Activated CD4-positive, CD25-positive, alpha-beta regulatory T cell treated with anti-CD3 and anti-CD28 coated beads, Interleukin-2, amount 50 U/mL, for 16 hours (primary cell): ENCODE results near the gene TMSB4X.
"Not testable (repeated sequence)": the region's sequence is repeated elsewhere in the genome, so short reads cannot be mapped to it uniquely, and the experiment has no call there.

Experiments used
- DNase-seq: peaks from one replicate; pipeline ENCODE4 v3.0.0-alpha.2; 2020; ENCODE audit warnings: low read depth, low spot score

Gene TMSB4X

DNA sequence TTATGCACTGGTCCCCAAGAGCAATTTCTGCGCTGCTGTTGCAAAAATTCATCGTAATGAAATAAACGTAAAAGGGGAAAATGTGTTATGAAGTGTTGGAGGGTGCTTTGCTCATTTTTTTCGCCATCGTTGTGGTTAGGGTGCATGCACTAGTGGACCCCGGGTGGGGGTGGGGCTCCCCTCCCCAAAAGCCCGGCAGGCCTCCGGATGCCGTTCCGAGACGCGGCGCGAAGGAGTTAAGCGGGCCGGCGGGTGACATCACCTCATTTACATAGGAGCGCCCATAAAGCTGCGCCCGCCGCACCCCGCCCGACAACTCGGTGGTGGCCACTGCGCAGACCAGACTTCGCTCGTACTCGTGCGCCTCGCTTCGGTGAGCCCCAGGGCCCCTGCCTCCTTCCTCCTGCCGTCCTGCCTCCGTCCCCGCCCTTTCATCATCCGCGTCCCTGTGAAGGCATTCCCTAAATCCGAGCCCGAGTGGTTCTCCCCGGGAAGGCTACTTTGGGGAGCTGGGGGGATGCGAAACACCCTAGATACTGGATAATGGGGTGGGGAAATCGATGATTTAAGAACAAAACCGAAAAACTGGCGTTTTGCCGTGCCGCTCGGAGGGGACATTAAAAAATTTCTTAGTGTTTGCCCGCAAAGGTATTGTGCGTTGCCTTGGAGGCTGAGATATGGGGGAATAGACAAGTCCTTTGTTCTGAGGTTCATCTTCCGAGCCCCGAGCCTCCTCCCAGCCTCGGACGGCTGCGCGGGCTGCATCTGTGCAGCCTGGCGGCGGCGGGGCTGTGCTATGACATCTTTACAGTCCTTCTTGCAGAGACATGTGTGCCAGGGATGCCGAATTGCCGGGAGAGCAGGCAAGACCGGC lies at the start of gene TMSB4X:
TSS of gene TMSB4X (plus strand) at position 315 of the 874 bp plus-strand sequence.
- DNase-seq: peak; percentile 70

DNA sequence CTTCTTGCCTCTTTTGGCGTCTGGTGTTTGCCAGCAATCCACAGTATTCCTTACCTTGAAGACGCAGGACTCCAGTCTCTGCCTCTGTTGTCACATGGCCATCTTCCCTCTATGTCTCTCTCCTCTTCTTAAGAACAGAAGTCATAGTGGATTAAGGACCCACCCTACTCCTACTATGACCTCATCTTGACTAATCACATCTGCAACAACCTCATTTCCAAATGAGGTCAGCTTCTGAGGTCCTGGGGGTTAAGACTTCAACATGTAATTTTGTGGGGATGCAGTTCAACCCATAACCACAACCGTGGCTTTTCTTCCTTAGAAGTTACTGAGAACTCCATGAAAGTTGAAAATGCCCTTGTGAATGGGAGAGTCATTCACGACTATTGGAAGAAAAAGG lies 45.2 kb upstream of the TMSB4X start:
- DNase-seq: no peak

DNA sequence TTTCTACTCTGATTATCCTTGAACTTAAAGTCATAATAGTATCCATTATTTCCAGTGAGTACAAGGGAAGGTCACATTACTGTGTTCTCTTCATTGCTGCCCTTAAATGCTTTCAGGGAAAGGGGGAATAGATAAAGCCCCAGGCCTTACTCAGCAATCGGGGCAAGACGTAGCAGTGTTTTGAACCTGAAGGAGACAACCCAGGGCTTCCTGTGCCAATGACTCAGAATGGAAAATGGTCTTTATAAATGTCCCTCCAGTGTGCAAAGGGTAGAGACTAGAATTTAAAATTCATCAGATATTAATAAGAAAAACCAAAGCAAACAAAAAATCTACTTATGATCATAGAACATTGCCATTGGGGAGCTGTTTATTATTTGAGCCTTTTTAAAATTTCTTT lies 44.8 kb upstream of the TMSB4X start:
- DNase-seq: no peak

DNA sequence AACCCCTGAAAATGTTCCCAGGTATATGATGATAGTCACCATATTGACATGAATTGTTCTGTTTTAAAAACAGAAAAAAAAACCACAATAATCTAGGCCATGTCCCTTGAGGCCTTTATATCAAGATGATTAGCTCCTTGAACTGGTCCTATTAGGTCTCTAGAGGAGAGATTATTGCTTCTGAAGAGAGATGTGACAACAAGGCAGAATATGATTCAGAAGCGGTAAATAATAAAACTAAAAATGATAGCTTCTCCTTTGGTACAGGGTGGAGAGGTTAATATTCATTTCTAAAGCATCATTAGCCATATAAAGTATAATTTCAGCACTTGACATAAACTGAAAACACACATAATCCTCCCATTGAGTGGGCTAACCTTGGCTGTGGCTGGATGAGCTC lies 42.7 kb upstream of the TMSB4X start:
- no peak for DNase-seq

DNA sequence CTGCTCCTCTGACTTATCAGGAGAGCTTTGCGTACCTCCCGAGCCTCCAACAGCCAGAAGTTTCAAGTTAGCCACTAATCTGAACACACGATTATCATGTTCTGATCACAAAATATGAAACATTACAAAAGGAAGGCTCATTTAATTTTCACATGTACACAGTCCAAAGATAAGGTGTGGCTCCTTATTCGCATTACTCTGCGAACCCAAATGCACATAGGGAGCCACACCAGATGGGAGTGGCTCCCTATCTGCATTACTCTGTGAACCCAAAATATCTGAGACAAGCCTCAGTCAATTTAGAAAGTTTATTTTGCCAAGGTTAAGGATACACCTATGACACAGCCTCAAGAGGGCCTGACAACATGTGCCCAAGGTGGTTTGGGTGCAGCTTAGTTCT lies 40.1 kb upstream of the TMSB4X start:
- no peak for DNase-seq

DNA sequence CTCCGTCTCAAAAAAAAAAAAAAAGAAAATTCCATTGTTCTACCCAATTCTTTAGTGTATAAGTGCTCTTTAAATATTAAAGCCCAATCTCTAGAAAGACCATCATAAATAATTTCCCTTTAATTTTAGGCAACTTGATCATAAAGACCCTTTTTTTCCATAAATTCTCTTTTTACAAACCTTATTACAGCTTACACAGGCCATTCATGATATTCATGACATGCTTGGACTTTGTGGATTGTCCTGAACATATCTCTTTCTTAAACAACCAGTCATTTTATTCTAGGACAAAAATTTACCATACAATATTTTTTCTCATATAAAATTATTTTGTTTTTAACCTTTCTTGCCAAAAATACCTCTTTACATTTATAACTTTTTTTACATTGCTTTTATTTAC lies 38.0 kb upstream of the TMSB4X start:
- no peak for DNase-seq

DNA sequence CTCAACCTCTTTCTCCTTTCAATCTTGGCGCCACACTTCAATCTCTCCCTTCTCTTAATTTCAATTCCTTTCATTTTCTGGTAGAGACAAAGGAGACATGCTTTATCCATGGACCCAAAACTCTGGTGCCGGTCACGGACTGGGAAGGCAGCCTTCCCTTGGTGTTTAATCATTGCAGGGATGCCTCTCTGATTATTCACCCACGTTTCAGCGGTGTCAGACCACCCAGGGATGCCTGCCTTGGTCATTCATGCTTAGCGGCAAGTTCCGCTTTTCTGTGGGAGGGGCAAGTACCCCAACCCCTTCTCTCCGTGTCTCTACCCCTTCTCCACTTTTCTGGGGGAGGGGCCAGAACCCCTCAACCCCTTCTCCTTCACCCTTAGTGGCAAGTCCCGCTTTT lies 34.4 kb upstream of the TMSB4X start:
- not testable (repeated sequence) for DNase-seq

DNA sequence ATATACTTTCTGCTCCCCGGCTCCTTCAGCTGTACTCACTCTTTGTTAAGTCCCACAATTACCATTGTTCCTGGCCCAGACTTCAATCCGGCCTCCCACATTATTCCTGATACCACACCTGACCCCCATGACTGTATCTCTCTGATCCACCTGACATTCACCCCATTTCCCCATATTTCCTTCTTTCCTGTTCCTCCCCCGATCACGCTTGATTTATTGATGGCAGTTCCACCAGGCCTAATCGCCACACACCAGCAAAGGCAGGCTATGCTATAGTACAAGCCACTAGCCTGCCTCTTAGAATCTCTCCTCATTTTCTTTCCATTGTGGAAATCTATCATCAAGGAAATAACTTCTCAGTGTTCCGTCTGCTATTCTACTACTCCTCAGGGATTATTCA lies 31.3 kb upstream of the TMSB4X start:
- not testable (repeated sequence) for DNase-seq

DNA sequence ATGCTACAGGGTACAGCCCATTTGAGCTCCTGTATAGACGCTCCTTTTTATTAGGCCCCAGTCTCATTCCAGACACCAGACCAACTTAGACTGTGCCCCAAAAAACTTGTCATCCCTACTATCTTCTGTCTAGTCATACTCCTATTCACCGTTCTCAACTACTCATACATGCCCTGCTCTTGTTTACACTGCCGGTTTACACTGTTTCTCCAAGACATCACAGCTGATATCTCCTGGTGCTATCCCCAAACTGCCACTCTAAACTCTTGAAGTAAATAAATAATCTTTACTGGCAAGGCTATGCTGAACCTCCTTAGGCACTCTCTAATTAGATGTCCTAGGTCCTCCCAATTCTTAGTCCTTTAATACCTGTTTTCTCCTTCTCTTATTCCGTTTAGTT lies 30.5 kb upstream of the TMSB4X start:
- not testable (repeated sequence) for DNase-seq

DNA sequence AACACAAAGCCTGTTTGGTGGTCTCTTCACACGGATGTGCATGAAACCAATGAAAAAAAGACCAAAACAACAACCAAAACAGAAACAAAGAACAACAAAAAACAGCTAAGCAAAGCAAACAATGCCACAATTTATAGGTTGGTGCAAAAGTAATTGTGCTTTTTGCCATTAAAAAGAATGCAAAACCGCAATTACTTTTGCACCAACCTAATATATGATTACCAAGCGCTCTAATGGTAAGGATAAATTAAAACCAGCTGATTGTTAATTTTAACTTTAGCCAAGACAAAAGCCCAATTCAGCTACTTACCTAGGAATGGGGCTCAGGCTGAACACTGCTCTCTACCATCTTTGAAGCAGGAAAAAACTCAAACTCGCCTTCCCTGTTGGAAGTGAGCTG lies 29.4 kb upstream of the TMSB4X start:
- DNase-seq: no peak

DNA sequence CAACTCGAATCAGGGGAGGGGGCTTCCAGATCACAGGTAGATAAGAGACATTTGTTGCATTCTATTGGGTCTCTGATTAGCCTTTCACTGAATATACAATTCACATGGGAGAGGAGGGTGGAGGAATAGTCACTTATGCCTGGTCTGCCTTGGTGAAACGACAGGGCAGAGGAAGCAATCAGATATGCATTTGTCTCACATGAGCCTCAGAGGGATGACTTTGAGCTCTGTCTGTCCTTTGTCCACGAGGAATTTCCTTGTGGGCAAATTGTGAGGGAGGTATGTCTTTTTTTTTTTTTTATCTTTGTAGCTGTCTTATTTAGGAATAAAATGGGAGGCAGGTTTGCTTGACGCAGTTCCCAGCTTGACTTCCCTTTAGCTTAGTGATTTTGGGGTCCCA lies 28.5 kb upstream of the TMSB4X start:
- DNase-seq: no peak

DNA sequence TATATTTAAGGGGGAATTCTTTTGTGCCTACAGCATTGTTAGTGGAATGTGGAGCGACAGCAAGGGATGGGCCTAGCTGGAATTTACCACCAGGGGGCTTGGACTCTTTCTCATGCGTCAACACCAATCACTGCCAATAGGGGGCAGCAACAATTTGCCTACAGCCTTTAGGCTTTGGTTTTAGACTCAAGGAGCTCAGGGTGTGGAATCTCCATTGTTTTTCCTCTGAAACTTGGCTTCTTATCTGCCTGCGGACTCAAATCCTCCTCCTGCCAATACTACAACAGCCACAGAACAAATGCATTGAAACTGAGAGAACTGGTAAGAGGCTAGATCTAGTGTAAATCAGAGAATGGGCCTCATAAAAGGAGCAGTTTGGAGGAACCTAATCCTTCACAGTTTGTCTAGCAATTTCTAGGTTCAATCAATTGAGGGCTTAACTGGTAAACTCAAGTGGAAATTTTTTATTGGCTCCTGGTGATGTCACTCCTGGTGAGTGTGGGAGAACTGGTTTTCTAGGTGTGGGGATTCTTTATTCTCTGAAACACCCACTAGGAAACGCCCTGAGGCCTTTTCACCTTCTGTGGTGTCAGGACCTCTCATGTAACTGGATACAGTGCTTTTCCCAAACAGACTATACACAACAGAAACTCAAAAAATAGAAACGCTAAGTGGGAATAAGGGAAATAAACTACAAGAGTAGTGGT lies 27.9 kb upstream of the TMSB4X start:
- peak; percentile 64 for DNase-seq

DNA sequence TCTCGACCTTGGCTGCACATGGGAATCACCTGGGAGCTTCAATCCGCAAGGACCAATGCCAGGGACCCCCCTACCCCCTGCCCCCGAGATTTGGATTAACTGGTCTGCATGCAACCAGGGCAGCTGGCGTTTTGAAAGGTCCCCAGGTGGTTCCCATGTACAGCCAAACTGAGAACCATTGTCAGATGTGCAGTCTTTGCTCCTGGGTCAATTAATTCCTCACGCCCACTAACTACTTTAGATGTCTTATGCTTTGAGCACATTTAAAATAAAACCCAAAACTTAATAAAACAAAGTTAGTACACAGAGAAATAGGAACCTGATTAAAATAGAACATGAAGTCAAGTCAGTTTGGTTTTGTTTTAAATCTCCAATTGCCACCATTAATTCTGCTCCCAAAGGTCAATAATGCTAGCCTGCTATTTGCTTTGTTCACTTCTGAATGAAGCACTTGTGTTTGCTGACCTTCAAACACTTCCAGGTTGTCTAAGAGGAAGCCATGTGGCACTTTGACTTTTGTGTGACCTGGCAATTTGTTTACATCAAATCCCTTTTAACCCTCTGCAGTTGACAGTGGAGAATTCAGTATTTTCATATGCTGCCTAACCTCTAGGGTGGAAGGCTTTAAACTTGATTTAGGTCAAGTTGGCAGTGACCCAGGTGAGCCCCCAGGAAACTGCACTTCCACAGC lies 27.2 kb upstream of the TMSB4X start:
- no peak for DNase-seq

DNA sequence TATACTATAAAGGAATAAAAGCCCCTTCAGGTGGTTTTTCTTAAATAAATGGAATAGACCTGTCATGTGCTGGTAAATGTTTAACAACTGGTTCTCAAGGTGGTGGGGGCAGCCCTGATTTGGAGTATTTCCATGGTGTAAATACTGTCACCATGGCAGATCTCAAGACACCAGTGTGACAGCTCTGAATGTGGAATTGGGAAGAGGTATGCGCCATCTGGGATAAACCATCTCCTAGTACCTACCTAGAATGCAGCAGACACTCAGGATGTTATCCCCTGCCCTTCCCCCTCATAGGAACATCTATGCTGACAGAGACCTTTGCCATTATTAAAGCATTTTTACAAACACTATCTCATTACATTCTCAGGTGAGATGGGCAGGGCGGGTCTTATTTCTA lies 26.4 kb upstream of the TMSB4X start:
- DNase-seq: no peak

DNA sequence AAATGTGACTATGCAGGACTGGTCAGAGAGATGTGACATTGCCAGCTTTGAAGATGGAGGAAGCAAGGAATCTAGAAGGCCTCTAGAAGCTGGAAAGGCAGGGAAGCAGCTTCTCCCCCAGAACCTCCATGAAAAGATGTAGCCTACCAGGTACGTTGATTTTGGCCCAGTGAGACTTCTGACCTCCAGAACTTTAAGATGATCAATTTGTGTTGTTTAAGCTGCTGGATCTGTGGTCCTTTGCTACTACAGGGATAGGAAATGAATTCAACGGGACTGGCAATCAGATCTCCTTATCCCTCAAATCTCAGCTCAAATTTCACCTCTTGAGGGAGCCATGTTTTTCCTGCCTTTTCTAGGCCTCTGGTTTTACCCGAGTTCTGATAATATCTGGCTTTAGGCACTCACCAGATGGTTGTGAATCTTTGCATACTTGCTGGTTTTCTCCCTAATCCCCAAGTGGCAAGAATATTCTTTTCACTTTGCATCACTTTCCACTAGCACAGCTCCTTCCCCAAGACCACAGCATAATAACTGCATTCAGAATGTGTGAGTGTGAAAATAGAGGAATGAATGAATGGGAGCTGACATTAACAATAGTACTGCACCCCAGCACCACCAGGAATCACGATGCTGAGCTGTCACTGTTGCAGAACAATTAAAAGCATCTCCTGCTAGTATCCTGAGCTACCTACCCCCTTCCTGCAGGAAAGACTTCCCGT lies 25.5 kb upstream of the TMSB4X start:
- DNase-seq: no peak

DNA sequence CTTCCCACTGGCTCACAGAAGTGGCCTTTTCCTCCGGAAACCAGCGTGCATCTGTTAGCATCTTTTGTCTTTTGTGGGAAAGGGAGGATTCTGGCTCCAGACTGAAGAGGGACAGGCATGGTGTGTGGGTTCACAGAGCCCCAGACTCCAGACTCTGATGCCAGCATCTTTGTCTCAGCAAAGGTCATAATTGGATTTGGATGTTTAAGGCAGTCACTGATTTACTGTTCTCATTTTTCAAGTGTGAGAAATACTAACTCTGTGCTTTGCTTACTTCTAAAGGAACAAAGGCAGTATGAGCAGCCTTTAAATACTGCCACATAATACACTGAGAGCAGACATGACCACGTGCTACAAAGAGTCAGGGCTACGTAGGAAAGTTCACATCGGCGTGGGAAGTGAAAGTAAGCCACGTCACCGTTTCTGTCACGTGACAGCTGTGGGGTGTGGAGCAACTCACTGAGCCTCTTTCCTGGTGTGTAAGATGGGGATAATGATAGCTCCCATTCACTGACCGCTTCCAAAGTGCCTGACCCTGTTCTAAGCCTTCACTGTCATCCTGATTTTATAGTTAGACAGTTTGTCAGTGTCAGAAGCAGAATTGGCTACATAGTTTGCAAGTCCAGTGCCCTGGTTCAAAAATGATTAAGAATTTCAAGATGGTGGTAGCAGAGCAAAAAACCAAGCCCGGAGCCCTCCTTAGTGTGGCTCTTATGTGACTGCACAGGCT lies 24.8 kb upstream of the TMSB4X start:
- peak; percentile 70 for DNase-seq

DNA sequence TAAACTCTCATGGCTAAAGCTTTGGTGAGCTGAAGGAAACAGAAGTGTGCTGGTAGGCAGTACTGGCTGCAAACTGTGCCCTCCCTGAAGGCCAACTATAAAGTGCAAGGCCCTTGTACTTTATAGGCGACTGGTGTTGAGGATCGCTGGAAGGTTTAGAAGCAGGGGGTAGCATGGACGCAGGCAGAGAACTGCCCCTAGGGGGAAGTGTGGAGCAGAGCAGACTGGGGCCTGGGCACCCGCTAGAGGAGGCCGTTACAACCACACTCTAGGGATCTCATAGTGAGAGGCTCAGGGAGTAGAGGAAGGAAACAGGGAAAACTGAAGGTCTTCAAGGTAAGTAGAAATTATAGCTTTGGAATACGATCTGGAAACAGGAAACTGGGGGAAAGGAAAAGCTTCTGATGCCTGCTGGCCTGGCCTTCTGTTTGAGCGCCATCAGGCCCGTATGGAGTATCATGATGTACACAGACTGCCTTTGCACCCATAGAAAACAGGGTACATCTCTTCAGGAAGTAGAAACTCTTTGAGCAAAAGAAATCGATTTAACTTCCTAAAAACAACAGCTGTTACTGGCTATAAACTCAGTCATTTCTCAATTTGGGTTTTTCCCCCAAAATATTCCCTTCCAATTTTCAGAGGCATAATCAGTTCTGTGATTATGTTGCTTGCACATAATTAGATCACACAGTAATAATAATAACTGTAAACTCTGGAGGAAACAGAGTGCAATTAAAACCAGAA lies 23.9 kb upstream of the TMSB4X start:
- no peak for DNase-seq

DNA sequence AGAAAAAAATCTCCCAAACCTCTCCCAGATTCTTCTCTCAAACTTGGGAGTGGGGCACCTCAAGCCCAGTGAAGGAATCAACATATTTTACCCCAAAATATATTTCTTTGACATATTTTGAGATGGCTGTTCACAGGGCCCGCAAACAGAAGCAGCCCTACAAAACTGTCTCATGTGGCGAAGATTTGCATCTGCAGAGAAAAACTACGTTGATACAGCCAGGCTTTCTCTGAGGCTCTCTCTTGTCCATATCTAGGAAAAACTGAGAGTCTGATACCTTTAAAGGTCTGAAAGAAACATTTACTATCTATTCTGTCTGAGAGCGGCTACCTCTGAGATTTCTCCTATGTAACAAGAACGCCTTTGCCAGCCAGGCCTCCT lies 23.3 kb upstream of the TMSB4X start:
- DNase-seq: no peak

DNA sequence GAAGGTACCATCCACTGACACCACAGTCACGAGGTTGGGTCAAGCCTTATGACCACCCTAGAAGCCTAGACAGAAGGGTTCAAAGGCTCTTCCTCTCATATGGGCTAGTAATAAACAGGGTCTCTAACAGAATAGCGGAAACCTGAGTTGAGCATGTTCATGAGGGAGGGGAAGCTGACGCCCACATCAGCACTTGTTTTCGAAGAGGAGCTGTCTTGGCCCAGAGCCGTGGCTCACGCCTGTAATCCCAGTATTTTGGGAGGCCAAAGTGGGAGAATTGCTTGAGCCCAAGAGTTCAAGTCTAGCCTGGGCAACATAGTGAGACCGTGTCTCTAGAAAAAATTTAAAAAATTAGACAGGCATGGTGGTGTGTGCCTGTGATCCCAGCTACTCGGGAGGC lies 21.5 kb upstream of the TMSB4X start:
- DNase-seq: no peak

DNA sequence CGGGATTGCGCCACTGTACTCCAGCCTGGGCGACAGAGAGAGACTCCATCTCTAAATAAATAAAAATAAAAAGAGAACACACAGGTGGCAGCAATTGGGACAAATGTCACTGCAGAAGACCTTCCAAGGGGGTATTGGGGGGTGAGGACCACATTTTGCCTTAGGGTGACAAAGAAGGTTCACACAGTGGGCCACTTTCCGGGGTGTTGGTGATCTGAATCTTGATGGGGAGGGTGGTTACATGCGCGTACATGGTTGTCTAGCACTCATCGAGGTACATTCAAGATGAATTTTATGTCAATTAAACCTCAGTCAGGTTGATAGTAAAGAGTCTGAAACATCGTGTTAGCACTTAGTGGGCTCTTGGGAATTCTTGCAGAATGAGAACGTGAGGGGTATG lies 20.5 kb upstream of the TMSB4X start:
- DNase-seq: no peak

DNA sequence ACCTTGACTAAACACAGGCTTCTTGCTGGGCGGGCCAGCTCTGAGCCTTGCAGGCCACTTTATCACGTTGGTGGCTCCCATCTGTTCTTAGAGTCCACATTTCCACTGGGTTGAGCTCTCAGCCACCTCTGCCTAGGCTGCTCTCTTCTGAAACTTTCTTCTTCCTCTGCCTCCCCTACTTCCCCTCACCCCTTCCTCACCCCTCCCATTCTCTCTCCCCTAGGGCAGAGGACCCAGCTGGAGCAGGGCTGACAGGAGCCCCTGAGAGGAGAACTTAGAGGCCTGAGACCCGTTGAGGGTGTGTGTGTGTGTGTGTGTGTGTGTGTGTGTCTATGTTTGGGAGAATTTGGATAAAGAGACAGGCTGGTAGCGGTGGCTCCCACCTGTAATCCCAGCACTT lies 19.9 kb upstream of the TMSB4X start:
- DNase-seq: no peak
